IMR-90 (cell line): ENCODE measurements around the gene ASH1L. TPM values are rescaled to one million over a fixed set of nuclear protein-coding genes. Genes with fewer than 3 reads are reported as not detected.

Experiments
- ATAC-seq: fragments of 200-7000 bp; cut with Tn5 transposase; 2 replicates; pipeline ENCODE4 v1.9.1; 2020; ENCODE audit warnings: low read depth, mild to moderate bottlenecking, moderate library complexity
- BruUV-seq: library from RNA; stranded (reverse); fragments of 400-500 nt; replicated peaks from 2 replicates; lab custom pipeline; 2021; lab: Mats Ljungman, UMichigan
- CTCF ChIA-PET: fragments of 300-600 bp; formaldehyde crosslinking; extraction: SDS; loops from one replicate; lab custom pipeline; 2021; ENCODE audit warnings: antibody characterized with exemption; lab: Yijun Ruan, JAX
- POLR2A ChIA-PET: fragments of 300-600 bp; sonication (Branson Sonifier 250); formaldehyde crosslinking; loops from one replicate; lab custom pipeline; 2022; ENCODE audit warnings: antibody characterized with exemption; ENCODE audit not compliant: unreplicated experiment; lab: Charles Lee
- DNase-seq: peaks from one replicate; pipeline ENCODE4 v3.0.0; 2013
- H2AFZ ChIP-seq: replicated peaks from 2 replicates; pipeline ENCODE3; 2013; ENCODE audit warnings: low read length, mild to moderate bottlenecking; ENCODE audit not compliant: poor library complexity
- H2AK5ac ChIP-seq: 2 replicates; pipeline ENCODE4 v1.6.1; 2013; ENCODE audit warnings: low read depth, low read length, inconsistent platforms
- H2AK9ac ChIP-seq: replicated peaks from 2 replicates; pipeline ENCODE3; 2013; ENCODE audit warnings: mild to moderate bottlenecking, low read depth, low read length, moderate library complexity; ENCODE audit not compliant: poor library complexity
- H2BK120ac ChIP-seq: 2 replicates; pipeline ENCODE4 v1.6.1; 2013; ENCODE audit warnings: low read depth, low read length, inconsistent platforms
- H2BK15ac ChIP-seq: 3 replicates; pipeline ENCODE4 v1.6.1; 2013; ENCODE audit warnings: low read depth, low read length, inconsistent platforms
- H2BK20ac ChIP-seq: 2 replicates; pipeline ENCODE4 v1.6.1; 2013; ENCODE audit warnings: low read depth, mild to moderate bottlenecking, inconsistent platforms, low read length, moderate library complexity
- H2BK5ac ChIP-seq: 2 replicates; pipeline ENCODE4 v1.6.1; 2013; ENCODE audit warnings: mild to moderate bottlenecking, low read depth, low read length, inconsistent platforms; ENCODE audit not compliant: poor library complexity, severe bottlenecking
- H3K14ac ChIP-seq: replicated peaks from 2 replicates; pipeline ENCODE4 v1.6.1; 2013; ENCODE audit warnings: low read depth, low read length, inconsistent platforms
- H3K18ac ChIP-seq: 2 replicates; pipeline ENCODE4 v1.6.1; 2013; ENCODE audit warnings: low read depth, low read length, control low read depth
- H3K23ac ChIP-seq: 2 replicates; pipeline ENCODE4 v1.6.1; 2013; ENCODE audit warnings: low read depth, low read length, inconsistent platforms
- H3K27ac ChIP-seq: 2 replicates; pipeline ENCODE4 v1.5.1; 2013; ENCODE audit warnings: mild to moderate bottlenecking, control low read depth, low read length; ENCODE audit not compliant: insufficient read depth
- H3K27me3 ChIP-seq: 2 replicates; pipeline ENCODE4 v1.6.1; 2013; ENCODE audit warnings: low read length; ENCODE audit not compliant: control insufficient read depth, insufficient read depth
- H3K36me3 ChIP-seq: 2 replicates; pipeline ENCODE4 v1.6.1; 2013; ENCODE audit warnings: low read length, mixed read lengths; ENCODE audit not compliant: control insufficient read depth, insufficient read depth
- H3K4ac ChIP-seq: 2 replicates; pipeline ENCODE4 v1.6.1; 2013; ENCODE audit warnings: low read depth, low read length, inconsistent platforms
- H3K4me1 ChIP-seq: 2 replicates; pipeline ENCODE4 v1.6.1; 2013; ENCODE audit warnings: low read length, mixed read lengths; ENCODE audit not compliant: control insufficient read depth, insufficient read depth
- H3K4me2 ChIP-seq: 2 replicates; pipeline ENCODE4 v1.6.1; 2013; ENCODE audit warnings: low read depth, mild to moderate bottlenecking, control low read depth, low read length, moderate library complexity
- H3K4me3 ChIP-seq: 2 replicates; pipeline ENCODE4 v1.5.1; 2013; ENCODE audit warnings: low read depth, mild to moderate bottlenecking, control low read depth, low read length, moderate library complexity; ENCODE audit not compliant: insufficient read depth
- H3K56ac ChIP-seq: 2 replicates; pipeline ENCODE4 v1.6.1; 2013; ENCODE audit warnings: low read length, inconsistent platforms; ENCODE audit not compliant: insufficient read depth; ENCODE audit errors: extremely low read depth
- H3K79me1 ChIP-seq, 2 experiments: 2 replicates each; pipeline ENCODE4 v1.6.1; 2013; ENCODE audit warnings: low read length in 2 of 2, inconsistent platforms in 1 of 2, low read depth in 1 of 2
- H3K9ac ChIP-seq: 2 replicates; pipeline ENCODE4 v1.6.1; 2013; ENCODE audit warnings: low read depth, low read length, control low read depth
- H3K9me1 ChIP-seq: 2 replicates; pipeline ENCODE4 v1.6.1; 2013; ENCODE audit warnings: low read length, inconsistent platforms; ENCODE audit not compliant: insufficient read depth
- H3K9me3 ChIP-seq: 2 replicates; pipeline ENCODE4 v1.6.1; 2013; ENCODE audit warnings: low read length; ENCODE audit not compliant: control insufficient read depth, insufficient read depth
- H4K20me1 ChIP-seq: 2 replicates; pipeline ENCODE4 v1.6.1; 2013; ENCODE audit warnings: low read length, inconsistent platforms; ENCODE audit not compliant: insufficient read depth
- H4K5ac ChIP-seq: 2 replicates; pipeline ENCODE4 v1.6.1; 2013; ENCODE audit warnings: mild to moderate bottlenecking, low read depth, low read length, control low read depth
- H4K8ac ChIP-seq, 2 experiments: 2 replicates each; pipeline ENCODE4 v1.6.1; 2013; ENCODE audit warnings: low read depth in 2 of 2, low read length in 2 of 2, control low read depth in 1 of 2, inconsistent platforms in 1 of 2
- H4K91ac ChIP-seq: 2 replicates; pipeline ENCODE4 v1.6.1; 2013; ENCODE audit warnings: low read depth, low read length, inconsistent platforms; ENCODE audit not compliant: insufficient read depth
- CHD1 ChIP-seq: IDR thresholded peaks from 2 replicates; pipeline ENCODE4 v1.6.1; 2012; ENCODE audit warnings: low read depth, low read length, improper control_type of control experiment
- FOS ChIP-seq: fragments of 150-350 bp; IDR thresholded peaks from 2 replicates; pipeline ENCODE4 v1.6.1; 2016; ENCODE audit warnings: low read depth, low read length
- MAFK ChIP-seq: IDR thresholded peaks from 2 replicates; pipeline ENCODE4 v1.6.1; 2012; ENCODE audit warnings: low read depth, low read length, improper control_type of control experiment
- NFE2L2 ChIP-seq: fragments of 150-350 bp; IDR thresholded peaks from 2 replicates; pipeline ENCODE4 v1.6.1; 2016; ENCODE audit warnings: low read depth, mild to moderate bottlenecking, low read length
- POLR2A ChIP-seq: IDR thresholded peaks from 2 replicates; pipeline ENCODE4 v1.6.1; 2012; ENCODE audit warnings: mild to moderate bottlenecking, low read depth, low read length
- RAD21 ChIP-seq: IDR thresholded peaks from 2 replicates; pipeline ENCODE4 v1.6.1; 2012; ENCODE audit warnings: low read length, improper control_type of control experiment
- SMC3 ChIP-seq: fragments of 150-350 bp; IDR thresholded peaks from 2 replicates; pipeline ENCODE4 v1.6.1; 2016; ENCODE audit warnings: low read depth, mild to moderate bottlenecking, antibody characterized with exemption, low read length, moderate library complexity
- WGBS, 2 experiments: methylation state at CpG; one replicate each; pipeline versions ENCODE4 v1.1.5 to v1.1.7; 2013; ENCODE audit warnings: missing lambda C conversion rate in 2 of 2; ENCODE audit not compliant: insufficient read length in 1 of 2; ENCODE audit errors: extremely low coverage in 2 of 2; 5-methylcytosine and 5-hydroxymethylcytosine counted together
- dilution Hi-C: fragments of 300-500 bp; cut with HindIII; formaldehyde crosslinking; loops from one replicate; pipeline ENCODE4 v1.14.3; 2018; ENCODE audit warnings: low sequenced_read_pairs; ENCODE audit not compliant: unreplicated experiment
- in situ Hi-C: fragments of 300-500 bp; cut with MboI; formaldehyde crosslinking; loops from 3 replicates; pipeline ENCODE4 v1.14.3; 2019; ENCODE audit warnings: low sequenced_read_pairs, inconsistent platforms, mixed read lengths
- intact Hi-C: fragments of 100-400 bp; cut with micrococcal nuclease; formaldehyde crosslinking; loops from 2 replicates; pipeline ENCODE4 v1.10.0; 2022
- polyA plus RNA-seq, 3 experiments: library from polyadenylated mRNA; depleted of rRNA; stranded (reverse); fragments of >200 nt; gene quantifications; 2 replicates each; pipeline ENCODE4 v1.2.3, GENCODE V29; 2012; ENCODE audit warnings: low replicate concordance in 1 of 3
- total RNA-seq: library from RNA; depleted of rRNA; stranded (reverse); fragments of >200 nt; gene quantifications from 2 replicates; pipeline ENCODE4 v1.2.3, GENCODE V29; 2012
- TF ChIP-seq, protein P1 (sequence below): conservative IDR thresholded peaks from 2 replicates; pipeline ENCODE4 v1.5.1; 2012; ENCODE audit warnings: mild to moderate bottlenecking, low read depth, low read length, improper control_type of control experiment
- TF ChIP-seq, protein P2 (sequence below): fragments of 150-350 bp; IDR thresholded peaks from 2 replicates; pipeline ENCODE4 v1.6.1; 2016; ENCODE audit warnings: low read depth, mild to moderate bottlenecking, low read length, moderate library complexity, borderline replicate concordance
- TF ChIP-seq, protein P3 (sequence below): fragments of 150-350 bp; IDR thresholded peaks from 2 replicates; pipeline ENCODE4 v1.6.1; 2017; ENCODE audit warnings: mild to moderate bottlenecking, antibody characterized with exemption, low read length, low read depth

Gene ASH1L
- total and polyA plus RNA-seq, 2 of the 4 experiments (the other 2 are of a cell fraction) = 13.7 to 18.5 TPM

DNA sequence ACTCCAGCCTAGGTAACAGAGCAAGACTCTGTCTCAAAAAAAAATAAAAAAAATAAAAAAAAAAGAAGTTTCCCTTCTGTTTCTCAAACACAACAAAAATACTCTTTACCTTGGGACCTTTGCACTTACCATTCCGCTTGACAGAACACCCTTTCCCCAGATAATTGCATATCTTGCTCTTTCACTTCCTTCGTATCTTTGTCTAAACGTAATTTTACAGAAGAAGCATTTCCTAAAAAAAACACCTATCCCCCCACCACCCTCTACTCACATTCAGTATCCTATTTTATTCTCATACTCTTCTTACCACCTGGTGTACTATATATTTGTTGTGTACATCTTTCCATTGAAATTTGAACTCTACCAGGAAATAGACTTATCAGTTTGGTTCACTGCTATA lies 32.7 kb downstream of the ASH1L start:
- Histone ChIP-seq H3K27me3 (no peaks in the 10 kb centered on the region), H3K79me1 (peaks cover 36 to 75% of the 10 kb centered on the region in 2 experiments), H3K9me1 (peaks cover 4% of the 10 kb centered on the region; the same call in 1 of the 2 replicates), H3K4me2 (no peak overlapping the region), H2BK15ac (no peak overlapping the region), H4K20me1 (peaks cover 63% of the 10 kb centered on the region), H4K91ac (no peak overlapping the region), H3K4me3 (no peak overlapping the region), H2BK5ac (no peak overlapping the region), H2AK9ac (no peak overlapping the region), H3K56ac (no peak overlapping the region), H2AFZ (no peak overlapping the region), H2AK5ac (no peak overlapping the region), H4K8ac (no peak overlapping the region), H2BK20ac (no peak overlapping the region), H3K36me3 (no peaks in the 10 kb centered on the region), H3K18ac (no peak overlapping the region), H3K27ac (no peak overlapping the region), H4K5ac (no peak overlapping the region), H3K23ac (no peak overlapping the region), H3K9ac (no peak overlapping the region), H3K9me3 (no peaks in the 10 kb centered on the region), H2BK120ac (no peak overlapping the region), H3K4ac (no peak overlapping the region), H3K14ac (no peak overlapping the region), H3K4me1 (peaks cover 1% of the 10 kb centered on the region; the same call in 1 of the 2 replicates)
- in situ Hi-C loops = no loop called here
- ChIA-PET POLR2A (no interaction called here), CTCF (no interaction called here)
- 100% methylated on average over 1 of the region's 3 CpGs; no CpG with 5 or more reads in 1 of the 2 experiments for WGBS, 2 experiments
- no peak for DNase-seq
- BruUV-seq = no TSS peak
- dilution Hi-C loops = no loop called here
- ATAC-seq = no peak
- intact Hi-C loops = no loop called here
- TF ChIP-seq POLR2A (no peak), RAD21 (no peak), MAFK (no peak), CHD1 (no peak), FOS (no peak), NFE2L2 (no peak), SMC3 (no peak)
- TF ChIP-seq, protein P1, sequence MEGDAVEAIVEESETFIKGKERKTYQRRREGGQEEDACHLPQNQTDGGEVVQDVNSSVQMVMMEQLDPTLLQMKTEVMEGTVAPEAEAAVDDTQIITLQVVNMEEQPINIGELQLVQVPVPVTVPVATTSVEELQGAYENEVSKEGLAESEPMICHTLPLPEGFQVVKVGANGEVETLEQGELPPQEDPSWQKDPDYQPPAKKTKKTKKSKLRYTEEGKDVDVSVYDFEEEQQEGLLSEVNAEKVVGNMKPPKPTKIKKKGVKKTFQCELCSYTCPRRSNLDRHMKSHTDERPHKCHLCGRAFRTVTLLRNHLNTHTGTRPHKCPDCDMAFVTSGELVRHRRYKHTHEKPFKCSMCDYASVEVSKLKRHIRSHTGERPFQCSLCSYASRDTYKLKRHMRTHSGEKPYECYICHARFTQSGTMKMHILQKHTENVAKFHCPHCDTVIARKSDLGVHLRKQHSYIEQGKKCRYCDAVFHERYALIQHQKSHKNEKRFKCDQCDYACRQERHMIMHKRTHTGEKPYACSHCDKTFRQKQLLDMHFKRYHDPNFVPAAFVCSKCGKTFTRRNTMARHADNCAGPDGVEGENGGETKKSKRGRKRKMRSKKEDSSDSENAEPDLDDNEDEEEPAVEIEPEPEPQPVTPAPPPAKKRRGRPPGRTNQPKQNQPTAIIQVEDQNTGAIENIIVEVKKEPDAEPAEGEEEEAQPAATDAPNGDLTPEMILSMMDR = no peak
- TF ChIP-seq, protein P2, sequence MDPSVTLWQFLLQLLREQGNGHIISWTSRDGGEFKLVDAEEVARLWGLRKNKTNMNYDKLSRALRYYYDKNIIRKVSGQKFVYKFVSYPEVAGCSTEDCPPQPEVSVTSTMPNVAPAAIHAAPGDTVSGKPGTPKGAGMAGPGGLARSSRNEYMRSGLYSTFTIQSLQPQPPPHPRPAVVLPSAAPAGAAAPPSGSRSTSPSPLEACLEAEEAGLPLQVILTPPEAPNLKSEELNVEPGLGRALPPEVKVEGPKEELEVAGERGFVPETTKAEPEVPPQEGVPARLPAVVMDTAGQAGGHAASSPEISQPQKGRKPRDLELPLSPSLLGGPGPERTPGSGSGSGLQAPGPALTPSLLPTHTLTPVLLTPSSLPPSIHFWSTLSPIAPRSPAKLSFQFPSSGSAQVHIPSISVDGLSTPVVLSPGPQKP = no peak
- TF ChIP-seq, protein P3, sequence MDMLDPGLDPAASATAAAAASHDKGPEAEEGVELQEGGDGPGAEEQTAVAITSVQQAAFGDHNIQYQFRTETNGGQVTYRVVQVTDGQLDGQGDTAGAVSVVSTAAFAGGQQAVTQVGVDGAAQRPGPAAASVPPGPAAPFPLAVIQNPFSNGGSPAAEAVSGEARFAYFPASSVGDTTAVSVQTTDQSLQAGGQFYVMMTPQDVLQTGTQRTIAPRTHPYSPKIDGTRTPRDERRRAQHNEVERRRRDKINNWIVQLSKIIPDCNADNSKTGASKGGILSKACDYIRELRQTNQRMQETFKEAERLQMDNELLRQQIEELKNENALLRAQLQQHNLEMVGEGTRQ = no peak
